HepG2 (cell line): ENCODE results near the gene MFRP. TPM values are rescaled to one million over a fixed set of nuclear protein-coding genes. Genes with fewer than 3 reads are reported as not detected.

ENCODE experiments used
- AGO2 ChIP-seq: fragments of 200-400 bp; formaldehyde crosslinking; optimal IDR thresholded peaks from 2 replicates; pipeline ENCODE3; 2017; ENCODE audit warnings: mild to moderate bottlenecking, low read depth, low read length, moderate library complexity
- CERS6 ChIP-seq: sonication (generic); formaldehyde crosslinking; IDR thresholded peaks from 2 replicates; pipeline ENCODE4 v1.5.0; 2020; ENCODE audit warnings: missing genetic modification reagents
- ELF1 ChIP-seq: sonication (generic); formaldehyde crosslinking; IDR thresholded peaks from 2 replicates; pipeline ENCODE4 v1.4.0; 2020; ENCODE audit warnings: missing genetic modification reagents
- FIP1L1 ChIP-seq: fragments of 200-400 bp; formaldehyde crosslinking; IDR thresholded peaks from 2 replicates; pipeline ENCODE4 v1.6.1; 2018; ENCODE audit warnings: low read depth, mild to moderate bottlenecking, low read length, moderate library complexity, borderline replicate concordance; ENCODE audit not compliant: insufficient read depth
- FOSL2 ChIP-seq: sonication (generic); formaldehyde crosslinking; IDR thresholded peaks from 2 replicates; pipeline ENCODE4 v1.4.0; 2020; ENCODE audit warnings: missing genetic modification reagents
- FOXP1 ChIP-seq, 2 experiments: fragments of 450-650 bp in 1 of 2; IDR thresholded peaks; 2 replicates each; pipeline ENCODE4 v1.6.1; 2017 to 2018; ENCODE audit warnings: antibody characterized with exemption in 1 of 2
- JUND ChIP-seq: sonication (generic); formaldehyde crosslinking; IDR thresholded peaks from 2 replicates; pipeline ENCODE4 v1.8.0; 2022; ENCODE audit warnings: mild to moderate bottlenecking, missing genetic modification reagents
- KAT8 ChIP-seq: IDR thresholded peaks from 2 replicates; pipeline ENCODE4 v1.6.1; 2016; ENCODE audit warnings: missing genetic modification reagents, missing compliant biosample characterization
- NFAT5 ChIP-seq: sonication (generic); formaldehyde crosslinking; IDR thresholded peaks from 2 replicates; pipeline ENCODE4 v1.4.0; 2020; ENCODE audit warnings: missing genetic modification reagents
- PAWR ChIP-seq: sonication (generic); formaldehyde crosslinking; IDR thresholded peaks from 2 replicates; pipeline ENCODE4 v1.4.0; 2020; ENCODE audit warnings: missing genetic modification reagents, mild to moderate bottlenecking, borderline replicate concordance
- PITX1 ChIP-seq: sonication (generic); formaldehyde crosslinking; IDR thresholded peaks from 2 replicates; pipeline ENCODE4 v1.5.1; 2020; ENCODE audit warnings: mild to moderate bottlenecking, missing genetic modification reagents
- REPIN1 ChIP-seq: sonication (generic); formaldehyde crosslinking; IDR thresholded peaks from 2 replicates; pipeline ENCODE4 v1.8.0; 2022; ENCODE audit warnings: missing genetic modification reagents, low read depth, mild to moderate bottlenecking, borderline replicate concordance
- REST ChIP-seq, 2 experiments: IDR thresholded peaks; 2 replicates each; pipeline ENCODE4 v1.6.1; 2011 to 2012; ENCODE audit warnings: low read length in 2 of 2, borderline replicate concordance in 1 of 2, low read depth in 1 of 2, mild to moderate bottlenecking in 1 of 2, moderate library complexity in 1 of 2
- SAP130 ChIP-seq: IDR thresholded peaks from 2 replicates; pipeline ENCODE4 v1.6.1; 2016; ENCODE audit warnings: low read depth
- THAP11 ChIP-seq: IDR thresholded peaks from 2 replicates; pipeline ENCODE4 v1.6.1; 2016; ENCODE audit warnings: missing biosample characterization, missing genetic modification reagents
- ZNF350 ChIP-seq: sonication (generic); formaldehyde crosslinking; IDR thresholded peaks from 2 replicates; pipeline ENCODE4 v1.4.0; 2020; ENCODE audit warnings: mild to moderate bottlenecking, low read depth, missing genetic modification reagents, borderline replicate concordance
- ZNF460 ChIP-seq: sonication (generic); formaldehyde crosslinking; IDR thresholded peaks from 2 replicates; pipeline ENCODE4 v1.5.1; 2020; ENCODE audit warnings: missing genetic modification reagents, mild to moderate bottlenecking, borderline replicate concordance
- ZZZ3 ChIP-seq: sonication (generic); formaldehyde crosslinking; IDR thresholded peaks from 2 replicates; pipeline ENCODE4 v1.4.0; 2020; ENCODE audit warnings: missing genetic modification reagents, mild to moderate bottlenecking, borderline replicate concordance
- polyA plus RNA-seq, 8 experiments: library from polyadenylated mRNA; depleted of rRNA in 3 of 8; stranded (reverse) in 7 of 8; unstranded in 1 of 8; fragments of >200 nt; fragmentation: Illumina TruSeq in 4 of 8; extraction: Trizol in 4 of 8; gene quantifications; 2 replicates each; pipeline versions ENCODE4 v1.2.1 to v1.2.3, GENCODE V29; 2011 to 2016; ENCODE audit warnings: low read depth in 4 of 8, missing spikeins in 1 of 8, mixed read lengths in 1 of 8; ENCODE audit not compliant: insufficient read depth in 1 of 8
- total RNA-seq, 5 experiments: library from RNA; depleted of rRNA; stranded (reverse); fragments of >200 nt; fragmentation: Illumina TruSeq; extraction: Trizol; gene quantifications; 2 replicates each; pipeline ENCODE4 v1.2.3, GENCODE V29; 2016; ENCODE audit warnings: low read depth in 1 of 5
- TF ChIP-seq, protein P1 (sequence below): sonication (generic); formaldehyde crosslinking; IDR thresholded peaks from 2 replicates; pipeline ENCODE4 v1.9.0; 2021; ENCODE audit warnings: missing genetic modification reagents, mild to moderate bottlenecking, borderline replicate concordance

MFRP gene
- total and polyA plus RNA-seq, 2 of the 13 experiments (the other 11 are each of a cell fraction or from before 2014, with no cell fraction given) = not detected

DNA sequence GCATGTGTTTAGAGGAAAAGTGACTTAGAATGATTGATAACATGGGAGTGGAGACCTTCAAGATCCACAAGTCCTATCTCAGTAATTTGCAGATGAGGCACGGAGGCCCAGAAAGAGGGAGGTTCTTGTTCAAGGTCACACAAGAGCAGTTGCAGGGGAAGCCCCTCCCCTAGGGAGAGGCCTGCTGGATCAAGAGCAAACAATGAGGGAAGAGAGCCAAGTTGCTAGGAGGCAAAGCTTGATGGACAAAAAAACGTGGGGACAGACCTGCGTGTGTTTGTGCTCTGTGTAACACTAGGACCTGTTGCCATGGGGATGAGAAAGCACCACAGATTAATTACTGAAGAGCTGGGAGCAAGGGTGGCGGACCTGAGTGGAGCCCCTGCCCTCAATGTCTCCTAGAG is 6.4 kb upstream of the MFRP start (continued):
- TF ChIP-seq PAWR (CRISPR knock-in tag) = no peak
- TF ChIP-seq FIP1L1 = no peak
- peak; percentile 51; the same call in 1 of the 2 replicates for TF ChIP-seq THAP11 (CRISPR knock-in tag)
- no peak for TF ChIP-seq ELF1 (CRISPR knock-in tag)
- no peak for TF ChIP-seq REST (IDR thresholded peaks at IDR 0.05; ENCODE audit: borderline replicate concordance in 1 of 2, low read depth in 1 of 2, low read length in 2 of 2)
- TF ChIP-seq NFAT5 (CRISPR knock-in tag) = no peak
- no peak for TF ChIP-seq ZZZ3
- TF ChIP-seq, protein P1, sequence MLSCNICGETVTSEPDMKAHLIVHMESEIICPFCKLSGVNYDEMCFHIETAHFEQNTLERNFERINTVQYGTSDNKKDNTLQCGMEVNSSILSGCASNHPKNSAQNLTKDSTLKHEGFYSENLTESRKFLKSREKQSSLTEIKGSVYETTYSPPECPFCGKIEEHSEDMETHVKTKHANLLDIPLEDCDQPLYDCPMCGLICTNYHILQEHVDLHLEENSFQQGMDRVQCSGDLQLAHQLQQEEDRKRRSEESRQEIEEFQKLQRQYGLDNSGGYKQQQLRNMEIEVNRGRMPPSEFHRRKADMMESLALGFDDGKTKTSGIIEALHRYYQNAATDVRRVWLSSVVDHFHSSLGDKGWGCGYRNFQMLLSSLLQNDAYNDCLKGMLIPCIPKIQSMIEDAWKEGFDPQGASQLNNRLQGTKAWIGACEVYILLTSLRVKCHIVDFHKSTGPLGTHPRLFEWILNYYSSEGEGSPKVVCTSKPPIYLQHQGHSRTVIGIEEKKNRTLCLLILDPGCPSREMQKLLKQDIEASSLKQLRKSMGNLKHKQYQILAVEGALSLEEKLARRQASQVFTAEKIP (CRISPR knock-in tag) = no peak
- no peak for TF ChIP-seq ZNF460
- TF ChIP-seq FOXP1 (IDR thresholded peaks at IDR 0.05) = no peak
- no peak for TF ChIP-seq FOXP1 (CRISPR knock-in tag; IDR thresholded peaks at IDR 0.05)
- TF ChIP-seq PITX1 (CRISPR knock-in tag) = no peak
- peak; percentile 32; the same call in 1 of the 2 replicates for TF ChIP-seq FOSL2
- TF ChIP-seq CERS6 (CRISPR knock-in tag) = no peak
- no peak for TF ChIP-seq JUND (CRISPR knock-in tag)
- TF ChIP-seq SAP130 (CRISPR knock-in tag) = peak; percentile 60
- TF ChIP-seq ZNF350 (CRISPR knock-in tag) = no peak
- 0 out of 2 replicates have a peak, but pooled peaks have one; percentile 15 for TF ChIP-seq REPIN1 (CRISPR knock-in tag)
- TF ChIP-seq AGO2 = no peak
- TF ChIP-seq KAT8 (CRISPR knock-in tag) = peak; percentile 56; the same call in 1 of the 2 replicates
